Muscle of arm (tissue), 12 donors: ENCODE data around the gene ATG16L1. TPM values are rescaled to one million over a fixed set of nuclear protein-coding genes. Genes with fewer than 3 reads are reported as not detected.
"Not testable (repeated sequence)": the region's sequence is repeated elsewhere in the genome, so short reads cannot be mapped to it uniquely, and the experiment has no call there.

Source experiments
- DNase-seq: peaks from one replicate; pipeline ENCODE4 v3.0.0-alpha.2; 2013
- polyA plus RNA-seq, 12 donors: library from polyadenylated mRNA; unstranded; fragments of 120-200 nt; gene quantifications; one replicate each; pipeline ENCODE4 v1.2.1, GENCODE V29; 2013; ENCODE audit not compliant: insufficient read length in 12 of 12

Gene ATG16L1
- polyA plus RNA-seq, 12 donors: 7.8 to 19.6 (median 16.7) TPM; not detected in 1

- no peak for DNase-seq
Observed at GRCh38 chr2:233329489-233330135, 78.1 kb downstream of the ATG16L1 start.

GRCh38 chr2:233331536-233331935 is 80.1 kb downstream of the ATG16L1 start:
- peak; percentile 37 for DNase-seq

- no peak for DNase-seq
Observed at GRCh38 chr2:233332125-233332524, 80.7 kb downstream of the ATG16L1 start.

- DNase-seq: no peak
Observed at GRCh38 chr2:233334915-233335314, 83.4 kb downstream of the ATG16L1 start.

- DNase-seq: not testable (repeated sequence)
Observed at GRCh38 chr2:233336091-233336490, 84.6 kb downstream of the ATG16L1 start.

GRCh38 chr2:233336541-233336940 is 85.1 kb downstream of the ATG16L1 start:
- DNase-seq: no peak

- no peak for DNase-seq
Observed at GRCh38 chr2:233338046-233338445, 86.6 kb downstream of the ATG16L1 start.

GRCh38 chr2:233338812-233339368 is 87.4 kb downstream of the ATG16L1 start:
- DNase-seq: no peak

- no peak for DNase-seq
Observed at GRCh38 chr2:233339427-233339826, 88.0 kb downstream of the ATG16L1 start.

GRCh38 chr2:233341296-233341695 is 89.8 kb downstream of the ATG16L1 start:
- no peak for DNase-seq

GRCh38 chr2:233342301-233342700 is 90.8 kb downstream of the ATG16L1 start:
- DNase-seq: no peak

GRCh38 chr2:233343171-233343705 is 91.8 kb downstream of the ATG16L1 start:
- DNase-seq: no peak

Other genes with a start within 250 kb of the ATG16L1 start
- gene NGEF, start 238.4 kb upstream of the ATG16L1 start, polyA plus RNA-seq: 1 to 10 TPM in 9 of 12 donors, under 1 TPM in 1, not detected in 2; 0.81 to 7.1 (median 1.6) TPM
- not detected for gene NEU2, start 219.0 kb upstream of the ATG16L1 start, polyA plus RNA-seq
- gene INPP5D, start 191.3 kb upstream of the ATG16L1 start, polyA plus RNA-seq: 10 to 100 TPM in 2 of 12 donors, 1 to 10 TPM in 9, not detected in 1; 5.0 to 26.1 (median 7.1) TPM
- gene SAG, start 56.1 kb downstream of the ATG16L1 start, polyA plus RNA-seq: under 1 TPM in 9 of 12 donors, not detected in 3; 0.04 to 0.27 (median 0.07) TPM
- 10 to 100 TPM in 11 of 12 donors, not detected in 1; 20.4 to 33.3 (median 25.0) TPM for gene DGKD, start 102.8 kb downstream of the ATG16L1 start, polyA plus RNA-seq